Medulla oblongata (tissue), 1 donor: ENCODE measurements around the gene TXLNG.
A peak's percentile ranks its signal among the peaks of the same experiment; 100 is the strongest.

Experiments used
- DNase-seq: peaks from one replicate; pipeline ENCODE4 v3.0.0-alpha.2; 2015; ENCODE audit errors: extremely low spot score

Gene TXLNG

DNA sequence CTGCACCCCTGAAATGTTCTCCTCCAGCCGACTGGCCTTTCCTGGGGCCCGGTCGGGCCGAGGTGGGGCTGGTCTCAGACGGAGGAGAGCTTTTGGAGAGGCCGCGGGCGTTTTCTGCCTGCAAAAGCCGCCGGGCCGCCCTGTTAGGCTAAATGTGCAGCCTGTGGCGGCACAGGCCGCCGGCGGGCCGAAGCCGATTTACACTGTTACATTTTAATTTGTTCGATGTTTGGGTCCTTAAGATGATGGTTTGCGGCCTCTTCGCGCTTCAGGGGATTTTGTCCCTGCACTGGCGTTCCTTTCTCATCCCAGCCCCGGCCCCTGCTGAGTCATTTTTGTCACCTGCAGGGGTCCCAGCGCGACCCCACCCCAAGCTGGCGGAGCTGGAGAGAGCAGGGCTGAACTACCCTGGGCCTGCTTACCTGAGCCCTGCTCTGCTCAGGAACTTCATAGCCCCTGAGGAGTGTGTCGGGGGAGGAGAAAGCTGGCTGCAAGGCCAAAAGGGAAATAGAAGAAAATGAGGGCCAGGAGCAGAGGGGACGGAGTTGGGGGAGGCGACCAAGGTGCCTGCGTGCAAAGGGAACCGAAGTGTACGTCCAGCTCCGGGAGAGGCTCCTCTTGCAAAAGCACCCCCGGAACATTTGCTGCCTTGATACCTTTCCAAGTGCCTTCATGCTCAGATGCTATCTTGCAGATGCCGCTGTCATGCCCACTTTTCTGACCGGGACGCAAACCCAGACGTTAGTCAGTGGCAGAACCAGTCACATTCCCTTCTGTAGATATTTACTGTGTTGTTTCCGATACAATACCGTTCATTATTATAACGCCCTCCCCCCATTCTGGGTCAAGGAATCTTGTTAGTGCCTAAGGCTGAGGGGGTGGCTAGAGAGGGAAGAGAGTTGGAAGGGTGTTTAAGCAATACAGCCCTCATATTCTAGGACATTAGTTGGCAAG lies 84.9 kb downstream of the TXLNG start:
- no peak for DNase-seq

DNA sequence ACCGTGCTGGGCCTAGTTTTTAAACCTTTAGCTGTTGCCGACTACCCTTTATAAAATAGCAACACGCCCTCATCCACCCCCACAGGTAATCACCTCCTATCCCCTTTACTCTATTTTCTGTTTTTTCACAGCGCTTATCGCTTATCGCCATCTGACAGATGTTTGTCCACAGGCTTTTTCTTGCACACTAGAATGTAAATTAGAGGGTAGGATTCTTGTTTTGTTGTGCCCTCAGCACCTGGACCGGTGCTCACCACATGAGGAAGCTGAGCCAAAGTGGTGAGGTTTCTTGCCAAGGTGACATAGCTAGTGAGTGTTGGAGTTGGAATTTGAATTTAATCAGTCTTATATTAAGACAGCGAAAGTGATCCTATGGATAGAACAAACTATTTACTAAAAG lies 86.8 kb downstream of the TXLNG start:
- DNase-seq, result no peak

DNA sequence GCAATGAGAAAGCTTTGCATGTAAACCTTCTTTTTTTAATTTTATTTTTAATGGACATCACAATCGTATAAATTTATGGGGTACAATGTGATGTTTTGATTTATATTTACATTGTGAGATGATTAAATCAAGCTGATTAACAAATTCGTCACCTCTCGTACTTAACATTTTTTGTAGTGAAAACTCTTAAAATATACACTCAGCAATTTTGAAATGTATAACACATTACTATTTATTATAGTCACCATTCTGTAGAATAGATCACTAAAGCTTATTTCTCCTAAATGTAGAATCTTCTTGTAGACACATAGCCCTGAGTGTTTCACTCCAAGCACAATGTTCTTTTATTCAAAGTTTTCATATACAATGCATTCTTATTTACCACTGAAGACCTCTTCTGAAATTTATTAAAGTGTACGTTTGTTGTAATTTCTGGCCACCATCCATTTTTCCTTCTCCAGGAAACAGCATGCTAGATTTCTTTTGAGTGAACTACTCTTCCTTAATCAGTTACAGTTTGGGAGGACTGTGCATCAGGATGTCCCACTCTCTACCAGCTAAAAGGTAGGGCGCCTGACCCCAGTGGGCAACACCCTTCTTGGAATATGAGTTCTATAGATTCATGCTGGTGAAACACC lies 88.3 kb downstream of the TXLNG start:
- DNase-seq, result no peak

DNA sequence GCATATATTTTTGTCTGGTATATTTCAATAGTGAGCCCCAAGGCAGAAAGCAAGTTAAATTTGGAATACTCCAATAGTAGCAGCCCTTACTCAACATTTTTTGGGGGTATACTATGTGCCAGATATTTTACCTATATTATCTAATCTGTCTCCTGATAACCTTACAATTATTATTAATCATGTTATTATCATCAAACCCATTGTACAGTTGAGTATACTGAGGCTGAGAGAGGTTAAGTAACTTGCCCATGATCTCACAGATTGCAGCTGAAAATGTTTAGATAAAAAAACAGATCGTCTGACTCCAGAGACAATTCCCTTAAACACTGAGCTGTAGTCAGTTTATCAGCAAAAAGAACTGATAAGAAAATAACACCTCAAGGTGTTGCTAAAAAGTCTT lies 90.4 kb downstream of the TXLNG start:
- no peak for DNase-seq

DNA sequence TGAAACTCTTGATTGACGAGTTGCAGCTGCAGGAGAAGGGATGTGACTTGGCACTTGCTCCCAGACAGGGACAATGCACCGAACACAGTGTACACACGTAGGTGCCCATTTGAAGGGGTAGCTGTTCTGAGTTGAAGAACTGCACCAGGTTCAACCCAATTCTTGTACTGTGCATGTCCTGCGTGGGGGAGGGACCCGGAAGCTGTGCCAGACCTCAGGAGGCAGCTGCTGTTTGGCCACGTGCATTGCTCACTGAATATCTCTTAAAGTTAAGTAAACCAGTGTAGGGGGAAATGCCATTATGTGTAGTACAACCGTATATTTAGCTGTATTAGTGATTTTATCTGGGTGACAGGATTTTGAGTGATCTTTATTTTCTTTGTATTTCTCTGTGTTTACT lies 95.9 kb downstream of the TXLNG start:
- DNase-seq, result no peak

DNA sequence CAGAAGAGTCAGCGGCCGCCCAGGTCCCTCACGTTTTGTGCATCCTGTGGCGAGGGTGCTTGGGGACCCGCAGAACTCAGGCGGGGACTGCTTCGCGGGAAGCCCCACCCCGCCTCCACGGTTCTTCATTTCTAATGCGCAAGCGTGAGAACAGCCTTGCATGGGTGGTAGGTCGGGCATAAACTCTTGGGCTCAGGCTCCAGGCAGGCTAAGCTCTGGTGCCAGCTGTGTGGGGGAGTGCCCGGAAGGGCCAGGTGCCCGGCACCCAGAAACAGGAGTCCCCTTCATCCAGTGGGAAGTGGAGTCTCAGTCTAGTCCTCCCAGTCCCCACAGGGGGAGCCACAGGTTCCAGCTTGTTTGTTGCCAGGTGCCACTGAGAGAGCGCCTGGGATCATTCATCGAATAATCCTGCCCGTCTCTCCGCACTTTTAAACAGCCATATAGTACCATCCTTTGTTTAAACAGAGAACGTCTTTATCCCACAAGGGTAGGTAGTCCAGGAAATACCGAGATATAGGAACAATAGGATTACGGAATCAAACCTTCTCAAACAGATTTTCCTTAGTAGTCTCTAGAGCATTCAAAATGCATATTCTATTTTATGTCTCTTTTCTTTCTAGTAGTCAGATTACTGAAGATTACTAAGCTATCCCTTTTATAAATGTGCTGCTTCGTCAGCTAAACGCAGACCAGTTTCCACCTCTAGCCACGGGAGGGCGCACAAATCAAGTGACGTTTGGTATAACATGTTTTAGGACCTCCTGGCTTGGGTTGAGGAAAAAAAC lies 96.6 kb downstream of the TXLNG start:
- peak; percentile 79 for DNase-seq

DNA sequence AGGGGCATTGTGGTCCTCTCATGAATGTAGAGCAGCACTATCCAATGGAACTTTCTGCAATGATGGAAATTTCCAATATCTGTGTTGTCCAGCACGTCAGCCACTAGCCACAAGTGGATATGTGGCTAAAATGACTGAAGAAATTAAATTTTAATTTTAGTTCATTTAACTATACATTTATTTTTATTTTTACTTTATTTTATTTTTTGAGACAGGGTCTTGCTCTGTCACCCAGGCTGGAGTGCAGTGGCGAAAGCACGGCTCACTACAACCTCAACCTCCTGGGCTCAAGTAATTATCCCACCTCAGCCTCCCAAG lies 97.2 kb downstream of the TXLNG start:
- no peak for DNase-seq

DNA sequence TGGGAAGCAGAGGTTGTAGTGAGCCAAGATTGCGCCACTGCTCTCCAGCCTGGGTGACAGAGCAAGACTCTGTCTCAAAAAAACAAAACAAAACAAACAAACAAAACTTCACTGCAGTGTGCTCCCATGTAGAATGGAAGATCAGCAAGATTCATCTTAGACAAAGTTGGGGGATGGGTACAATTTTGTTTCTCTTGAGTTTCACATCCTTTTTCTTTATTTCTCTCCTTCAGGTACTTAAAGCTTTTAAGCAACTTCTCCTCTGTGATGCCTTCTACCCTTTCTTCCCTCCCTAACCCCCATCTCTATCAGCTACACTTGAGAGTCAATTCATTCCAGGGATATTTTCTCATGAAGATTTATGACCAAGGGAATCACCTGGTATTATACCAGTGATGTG lies 99.4 kb downstream of the TXLNG start:
- DNase-seq, result no peak

DNA sequence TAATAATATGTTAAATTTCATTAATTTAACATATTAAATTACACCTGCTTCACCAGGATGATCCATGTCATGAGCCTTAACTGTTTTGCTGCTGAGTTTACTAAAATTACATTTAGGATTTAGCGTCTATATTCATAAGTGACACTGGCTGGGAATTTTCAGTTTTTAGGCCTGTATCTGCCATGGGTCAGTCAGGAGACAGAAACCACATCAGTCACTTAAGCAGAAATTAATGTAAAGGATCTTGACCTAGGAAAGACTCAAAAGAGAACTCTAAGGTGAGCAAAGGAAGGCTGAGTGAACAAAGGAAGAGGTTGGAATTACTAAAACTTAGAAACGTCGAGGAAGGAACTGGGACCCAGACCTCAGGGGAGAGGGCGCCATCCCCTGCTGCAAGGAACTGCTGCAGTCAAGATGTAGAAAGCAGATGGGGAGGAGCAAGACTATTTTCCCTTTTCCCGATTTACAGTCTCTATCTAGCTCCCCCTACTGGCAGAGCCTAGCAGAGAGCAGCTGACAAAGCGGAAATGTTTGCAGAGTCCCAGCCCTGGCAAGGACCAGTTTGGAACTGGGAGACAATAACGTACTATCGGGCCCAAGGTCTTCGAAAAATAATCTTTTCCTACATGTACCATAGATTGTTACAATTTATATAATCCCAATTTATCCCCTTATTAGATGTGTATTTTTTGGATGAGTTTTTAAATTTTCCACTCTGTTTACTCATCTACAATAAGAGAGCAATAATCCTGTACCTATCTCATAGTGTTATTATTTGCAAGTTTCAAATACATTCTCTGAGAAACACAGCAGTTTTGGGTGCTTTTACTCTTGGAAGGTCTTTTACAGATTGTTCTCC lies 106.5 kb downstream of the TXLNG start:
- DNase-seq, result peak; percentile 92
